Left renal cortex interstitium (tissue), 4 donors: ENCODE measurements around the gene ESR2. TPM values are rescaled to one million over a fixed set of nuclear protein-coding genes. Genes with fewer than 3 reads are reported as not detected.
"Not testable (repeated sequence)": the region's sequence is repeated elsewhere in the genome, so short reads cannot be mapped to it uniquely, and the experiment has no call there.

Experiments used
- DNase-seq, 4 donors: peaks; one replicate each; pipeline ENCODE4 v3.0.0-alpha.2; 2013; ENCODE audit warnings: low read depth in 4 of 4, low spot score in 2 of 4, missing footprints in 1 of 4
- polyA plus RNA-seq, 4 donors: library from polyadenylated mRNA; unstranded; fragments of 120-200 nt; gene quantifications; one replicate each; pipeline ENCODE4 v1.2.1, GENCODE V29; 2013; ENCODE audit not compliant: insufficient read length in 4 of 4

The ESR2 gene
- polyA plus RNA-seq, 4 donors, result 0.73 to 1.6 (median 1.2) TPM

- no peak for DNase-seq
Observed at GRCh38 chr14:64170181-64170580, 124.0 kb downstream of the ESR2 start.

- no peak for DNase-seq
Observed at GRCh38 chr14:64159588-64159987, 134.6 kb downstream of the ESR2 start.

GRCh38 chr14:64158608-64159007 is 135.6 kb downstream of the ESR2 start:
- DNase-seq, result no peak

- DNase-seq, result no peak
Observed at GRCh38 chr14:64149921-64150320, 144.2 kb downstream of the ESR2 start.

- DNase-seq, result no peak
Observed at GRCh38 chr14:64147126-64147790, 146.9 kb downstream of the ESR2 start.

GRCh38 chr14:64137657-64138290 is 156.4 kb downstream of the ESR2 start:
- DNase-seq, result no peak

- DNase-seq, result no peak
Observed at GRCh38 chr14:64126548-64126947, 167.6 kb downstream of the ESR2 start.

- DNase-seq, result no peak
Observed at GRCh38 chr14:64125270-64125669, 168.9 kb downstream of the ESR2 start.

GRCh38 chr14:64123241-64123822 is 170.8 kb downstream of the ESR2 start:
- DNase-seq, result no peak

GRCh38 chr14:64119980-64120379 is 174.2 kb downstream of the ESR2 start:
- no peak for DNase-seq

- no peak for DNase-seq
Observed at GRCh38 chr14:64119500-64119899, 174.7 kb downstream of the ESR2 start.

GRCh38 chr14:64118892-64119291 is 175.3 kb downstream of the ESR2 start:
- no peak for DNase-seq

- DNase-seq, result not testable (repeated sequence)
Observed at GRCh38 chr14:64118403-64118742, 175.8 kb downstream of the ESR2 start.

- DNase-seq, result no peak
Observed at GRCh38 chr14:64117671-64118402, 176.3 kb downstream of the ESR2 start.

GRCh38 chr14:64115401-64115800 is 178.8 kb downstream of the ESR2 start:
- no peak for DNase-seq

GRCh38 chr14:64114796-64115195 is 179.4 kb downstream of the ESR2 start:
- DNase-seq, result no peak

GRCh38 chr14:64114166-64114565 is 180.0 kb downstream of the ESR2 start:
- DNase-seq, result no peak

- DNase-seq, result no peak
Observed at GRCh38 chr14:64112867-64113678, 181.1 kb downstream of the ESR2 start.

- no peak for DNase-seq
Observed at GRCh38 chr14:64110802-64111201, 183.4 kb downstream of the ESR2 start.

- no peak for DNase-seq
Observed at GRCh38 chr14:64109819-64110554, 184.2 kb downstream of the ESR2 start.
